NCI-H345 treated with DMSO at 0.1 percent for 48 hours (cell line): ENCODE measurements around the gene TFF2.

Source experiments
- DNase-seq: peaks from one replicate; lab custom pipeline; 2025; ENCODE audit not compliant: unreplicated experiment; lab: John Stamatoyannopoulos, UW

The TFF2 gene

DNA sequence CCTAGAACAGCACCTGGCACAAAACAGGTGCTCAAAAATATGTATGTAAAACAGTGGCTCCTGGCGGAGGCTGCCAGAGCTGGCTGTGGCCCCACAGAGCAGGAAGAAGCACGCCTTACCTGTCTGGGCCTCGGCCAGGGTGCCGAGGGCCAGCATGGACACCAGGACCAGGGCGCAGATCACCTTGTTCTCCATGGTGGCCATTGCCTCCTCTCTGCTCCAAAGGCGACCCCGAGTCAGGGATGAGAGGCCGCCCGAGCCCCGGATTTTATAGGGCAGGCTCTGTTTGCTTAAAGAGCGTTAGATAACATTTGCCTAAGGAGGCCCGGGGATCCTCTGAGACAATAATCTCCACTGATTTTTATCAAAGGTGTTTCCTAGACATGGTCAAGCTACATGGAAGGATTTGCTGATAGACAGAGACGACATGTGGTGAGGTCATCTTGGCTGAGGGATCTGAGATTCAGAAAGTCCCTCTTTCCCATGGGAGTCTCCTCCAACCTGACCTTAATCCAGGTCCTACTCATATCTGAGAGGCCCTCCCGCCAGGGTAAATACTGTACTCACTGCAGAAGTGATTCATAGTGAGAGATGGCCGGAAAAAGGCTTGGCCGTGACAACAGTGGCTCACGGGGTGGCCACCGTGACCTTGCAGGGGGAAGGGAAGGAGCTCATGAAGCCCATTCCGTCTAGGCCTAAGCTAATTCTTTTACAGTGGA lies 15.7 kb upstream of the TFF2 start, which contains the start of gene TFF1:
Gene TFF1, minus strand, starts transcription at position 244 of the 719 bp plus-strand sequence. Its CDS starts 40 bp downstream, at position 204.
- no peak for DNase-seq

DNA sequence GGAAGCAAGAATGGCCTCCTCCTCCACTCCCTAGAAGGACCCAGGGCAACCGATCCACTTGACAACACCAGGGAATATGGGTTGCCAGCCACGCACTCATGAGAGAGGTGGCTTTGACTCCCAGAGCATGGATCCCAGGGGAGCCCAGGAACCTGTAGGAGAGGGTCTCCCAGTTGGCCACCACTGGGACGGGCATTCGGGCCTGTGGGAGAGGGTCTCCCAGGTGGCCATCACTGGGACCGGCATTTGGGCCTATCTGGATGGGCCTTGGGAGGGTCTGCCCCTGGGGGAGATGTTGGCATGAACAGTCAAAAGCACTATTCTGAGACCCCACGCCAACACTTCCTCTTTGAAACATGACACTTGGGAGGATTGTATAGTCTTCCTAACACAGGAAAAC lies 15.0 kb upstream of the TFF2 start:
- DNase-seq: no peak

DNA sequence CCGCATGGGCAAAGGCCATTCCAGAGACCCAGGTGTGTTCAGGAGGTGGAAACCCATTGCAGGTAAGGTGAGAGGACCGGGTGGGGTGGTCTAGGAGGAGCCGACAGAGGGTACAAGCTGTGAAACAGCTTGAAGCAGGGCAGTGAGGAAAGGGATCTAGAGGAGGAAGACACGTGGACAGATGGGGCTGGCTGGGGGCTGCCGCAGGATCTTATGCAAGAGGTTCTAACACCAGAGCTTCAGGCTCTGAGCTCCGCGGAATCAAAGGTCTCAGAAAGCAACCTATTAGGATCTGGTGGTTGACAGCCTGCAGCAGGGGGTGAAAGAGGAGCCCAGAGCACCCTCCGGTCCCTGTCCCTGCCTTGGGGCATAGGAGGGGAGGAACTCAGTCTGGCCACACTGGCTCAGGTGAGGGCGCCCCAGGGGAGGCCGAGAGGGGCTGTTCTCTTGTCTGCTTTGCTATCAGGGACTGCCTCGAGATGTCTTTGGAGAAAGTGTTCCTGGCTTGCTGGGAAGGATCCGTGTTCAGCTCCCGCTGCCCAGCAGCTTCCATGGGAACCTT lies 13.6 kb upstream of the TFF2 start:
- DNase-seq: no peak

DNA sequence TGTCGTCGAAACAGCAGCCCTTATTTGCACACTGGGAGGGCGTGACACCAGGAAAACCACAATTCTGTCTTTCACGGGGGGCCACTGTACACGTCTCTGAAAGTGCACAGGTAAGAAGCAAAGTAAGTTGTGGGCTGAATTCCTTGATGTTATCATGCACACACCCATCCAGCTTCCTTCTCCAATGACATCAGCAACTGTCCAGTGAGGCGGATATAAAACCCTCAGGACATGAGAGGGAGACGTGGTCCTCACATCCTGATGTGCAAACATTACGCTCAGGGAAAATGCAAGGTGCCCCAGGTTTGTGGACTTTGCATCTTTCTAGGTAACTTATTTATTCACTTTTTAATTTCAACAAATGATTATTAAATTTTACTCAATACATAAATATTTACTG lies 12.5 kb upstream of the TFF2 start:
- DNase-seq: no peak

DNA sequence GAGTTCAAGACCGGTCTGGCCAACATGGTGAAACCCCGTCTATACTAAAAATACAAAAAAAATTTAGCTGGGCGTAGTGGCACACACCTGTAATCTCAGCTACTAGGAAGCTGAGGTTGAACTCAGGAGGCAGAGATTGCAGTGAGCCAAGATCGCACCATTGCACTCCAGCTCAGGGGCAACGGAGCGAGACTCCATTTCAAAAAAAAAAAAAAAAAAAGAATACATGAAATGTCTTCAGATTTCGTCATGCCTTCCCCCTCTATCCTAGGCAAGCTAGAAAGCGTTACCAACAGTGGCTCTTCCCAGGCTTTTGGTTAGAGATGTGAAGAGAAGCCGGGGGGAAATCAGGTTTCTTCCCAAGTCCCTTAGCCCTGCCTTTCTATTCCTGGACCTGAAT lies 11.9 kb upstream of the TFF2 start:
- no peak for DNase-seq

DNA sequence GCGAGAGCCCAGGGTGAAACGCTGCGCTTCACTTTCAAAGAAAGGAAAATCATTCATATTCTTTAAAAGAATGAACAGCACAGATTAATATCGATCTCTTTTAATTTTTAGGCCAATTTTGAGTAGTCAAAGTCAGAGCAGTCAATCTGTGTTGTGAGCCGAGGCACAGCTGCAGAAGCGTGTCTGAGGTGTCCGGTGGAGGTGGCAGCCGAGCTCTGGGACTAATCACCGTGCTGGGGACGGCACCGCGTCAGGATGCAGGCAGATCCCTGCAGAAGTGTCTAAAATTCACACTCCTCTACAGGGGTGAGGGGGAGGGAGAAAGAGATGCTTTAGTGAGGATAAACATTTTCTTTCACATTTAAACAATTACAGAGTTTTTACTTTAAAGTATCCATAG lies 11.4 kb upstream of the TFF2 start:
- DNase-seq: no peak

DNA sequence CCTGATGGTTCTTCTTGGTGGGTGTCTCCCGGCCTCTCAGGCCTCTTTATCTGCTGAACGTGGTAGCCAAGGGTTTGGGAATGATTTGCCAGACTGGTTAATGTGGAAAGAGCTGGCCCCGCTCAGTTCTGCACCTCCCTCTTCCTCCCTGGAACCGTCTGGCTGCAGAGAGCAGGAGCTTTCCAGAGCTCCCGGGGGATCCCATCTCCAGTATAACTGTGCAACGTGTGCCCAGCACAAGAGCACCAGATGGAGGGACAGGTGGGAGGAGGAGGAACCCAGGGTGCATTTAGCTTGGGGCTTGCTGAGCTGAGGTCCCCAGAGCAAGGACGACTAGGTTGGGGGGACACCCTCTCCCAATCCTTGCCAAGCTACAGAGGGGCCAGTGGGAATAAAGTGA lies 10.5 kb upstream of the TFF2 start:
- DNase-seq: no peak

DNA sequence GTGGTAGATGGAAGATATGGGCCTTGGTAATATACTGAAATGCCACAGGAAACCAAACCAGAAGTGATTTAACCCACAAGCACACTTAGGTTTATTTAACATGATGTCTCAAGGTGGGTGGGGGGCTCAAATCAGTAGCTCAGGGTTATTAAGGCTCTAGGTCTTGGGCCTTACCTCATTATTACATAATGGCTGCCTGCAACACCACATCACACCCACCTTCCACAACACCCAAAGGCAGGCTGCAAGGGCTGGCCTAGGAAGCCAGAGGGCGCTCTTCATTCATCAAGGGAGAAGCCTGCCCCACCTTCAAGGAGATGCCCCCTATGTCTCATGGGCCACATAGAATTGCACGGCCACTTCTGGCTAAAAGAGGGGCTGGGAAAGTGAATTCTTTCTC lies 9.5 kb upstream of the TFF2 start:
- DNase-seq: no peak

DNA sequence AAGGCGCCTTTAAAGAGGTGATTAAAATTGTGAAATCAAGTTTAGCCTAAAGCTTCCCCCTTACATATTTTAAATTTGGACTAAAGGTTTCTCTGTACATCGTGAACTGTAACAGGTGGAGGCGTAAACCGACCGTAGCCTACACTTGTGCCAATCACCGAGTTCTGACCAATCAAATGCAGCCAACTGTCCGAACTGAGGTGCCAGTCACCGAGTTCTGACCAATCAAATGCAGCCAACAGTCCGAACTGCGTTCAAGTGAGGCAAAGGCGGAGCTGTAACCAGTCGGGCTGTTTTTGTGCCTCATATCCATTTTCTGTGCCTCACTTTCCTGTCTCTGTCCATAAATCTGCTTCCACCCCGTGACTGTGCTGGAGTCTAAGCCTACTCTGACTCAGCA lies 8.1 kb upstream of the TFF2 start:
- no peak for DNase-seq

DNA sequence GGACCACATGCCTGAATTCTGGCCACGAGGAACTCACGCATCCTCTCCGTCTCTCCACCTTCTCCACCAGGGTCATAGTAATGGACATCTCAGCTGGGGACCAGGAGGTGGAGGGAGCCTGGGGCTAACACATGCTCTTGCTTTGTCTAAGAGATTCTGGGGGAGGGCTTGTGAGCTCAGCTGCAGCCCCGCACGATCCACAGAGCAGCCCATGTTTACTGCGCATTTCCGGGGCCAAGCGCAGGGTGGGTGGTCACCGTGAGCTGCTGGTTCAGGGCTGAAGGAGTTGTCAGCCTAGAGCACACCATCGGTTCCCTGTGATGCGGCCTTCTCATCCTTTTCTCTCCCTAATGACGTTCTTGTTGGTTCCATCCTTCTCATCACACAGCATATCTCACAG lies 7.5 kb upstream of the TFF2 start:
- DNase-seq: no peak

DNA sequence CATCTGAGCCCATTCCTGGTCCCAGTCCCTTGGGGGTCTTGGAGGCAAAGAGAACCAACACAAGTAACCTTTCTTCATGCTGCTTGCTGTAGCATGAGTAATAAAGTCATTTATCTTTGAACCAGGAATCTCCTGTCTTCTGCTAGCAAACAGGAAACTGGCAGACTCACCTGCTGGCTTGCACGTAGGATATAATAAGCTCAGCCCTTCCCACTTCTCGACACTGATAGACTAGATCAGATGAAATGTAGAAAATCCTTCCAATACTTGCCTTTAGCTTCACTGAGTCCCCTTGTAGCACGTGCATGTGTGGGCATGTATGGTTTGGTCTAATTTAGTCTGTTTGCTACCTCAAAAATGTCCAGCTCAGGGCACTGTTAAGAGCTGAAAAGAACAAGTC lies 6.5 kb upstream of the TFF2 start:
- no peak for DNase-seq

DNA sequence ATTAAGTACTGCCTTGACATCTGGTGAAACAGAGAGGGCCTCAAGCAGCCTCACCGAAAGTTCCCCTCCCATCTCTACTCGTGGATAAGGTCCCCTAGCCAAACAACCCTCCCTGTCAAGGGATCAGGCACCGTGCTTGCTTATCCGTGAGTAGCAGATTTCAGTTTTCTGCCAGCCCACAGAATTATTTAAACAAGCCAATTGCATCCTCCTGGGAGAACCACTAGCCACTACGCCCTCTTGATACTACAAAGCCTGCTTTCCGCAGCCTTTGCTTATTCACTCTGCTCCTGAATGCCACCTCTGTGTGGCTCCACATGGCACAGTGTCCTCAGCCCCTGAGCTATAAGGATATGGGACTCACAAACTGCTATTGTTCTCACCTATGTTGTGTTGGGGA lies 5.9 kb upstream of the TFF2 start:
- DNase-seq: no peak

DNA sequence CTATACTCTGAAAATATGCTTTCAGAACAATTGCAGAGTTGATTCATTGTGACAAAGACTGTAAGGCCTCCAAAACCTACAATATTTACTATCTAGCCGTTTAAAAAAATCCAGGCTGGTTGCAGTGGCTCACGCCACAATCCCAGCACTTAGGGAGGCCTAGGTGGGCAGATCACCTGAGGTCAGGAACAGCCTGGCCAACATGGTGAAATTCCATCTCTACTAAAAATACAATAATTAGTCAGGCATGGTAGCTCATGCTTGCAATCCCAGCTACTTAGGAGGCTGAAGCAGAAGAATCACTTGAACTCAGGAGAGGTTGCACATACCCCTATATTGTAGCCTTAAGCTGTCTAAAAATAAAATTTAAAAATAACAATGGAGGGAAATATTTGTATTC lies 5.3 kb upstream of the TFF2 start:
- no peak for DNase-seq

DNA sequence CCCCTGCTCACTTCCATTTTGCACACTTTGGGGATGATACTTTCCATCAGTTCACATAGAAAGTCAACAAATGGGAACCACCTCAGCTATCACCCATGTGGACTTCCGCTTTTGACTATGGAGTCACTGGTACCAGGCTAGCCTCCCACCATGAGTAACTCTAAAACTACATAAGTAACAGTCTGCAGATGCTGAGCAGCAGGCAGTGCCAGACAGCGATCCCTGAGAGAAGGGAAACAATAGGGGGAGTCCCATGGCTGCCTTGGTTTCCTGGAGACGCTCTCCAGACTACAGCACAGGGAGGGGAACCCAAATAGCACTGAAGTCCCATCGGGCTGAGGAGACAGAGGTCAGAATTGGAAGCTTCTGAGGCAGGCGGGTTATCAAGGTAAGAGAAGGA lies 2.8 kb upstream of the TFF2 start:
- no peak for DNase-seq

DNA sequence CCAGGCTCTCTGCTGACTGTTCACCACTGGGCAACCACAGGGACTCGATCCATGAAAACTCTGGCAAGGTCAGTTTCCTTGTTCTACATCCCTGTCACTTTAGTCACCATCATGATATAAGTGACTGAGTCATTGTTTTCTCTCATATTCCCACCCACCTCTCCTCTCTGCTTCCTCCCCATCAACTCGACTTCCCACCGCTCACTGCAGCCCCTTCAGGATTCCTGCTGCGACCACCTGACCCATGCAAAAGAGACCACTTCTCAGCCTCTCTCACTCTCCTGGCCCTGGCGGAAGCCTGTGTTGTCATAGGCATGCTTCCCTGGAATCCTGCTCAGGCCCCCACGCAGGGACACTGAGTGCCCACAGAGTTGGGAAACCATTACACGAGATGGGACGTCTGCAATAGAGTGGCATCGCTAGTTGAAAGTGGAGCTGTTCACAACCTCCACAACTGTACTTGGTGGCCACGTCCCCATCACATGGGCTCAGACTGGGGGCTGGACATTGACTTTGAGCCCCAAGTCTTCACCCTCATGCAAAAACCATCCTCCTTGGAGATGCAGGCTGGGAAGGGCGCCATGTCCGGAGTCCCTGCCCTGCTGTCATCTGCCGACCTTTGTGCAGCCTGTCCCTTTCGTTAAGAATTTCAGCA lies 1.8 kb upstream of the TFF2 start:
- no peak for DNase-seq

DNA sequence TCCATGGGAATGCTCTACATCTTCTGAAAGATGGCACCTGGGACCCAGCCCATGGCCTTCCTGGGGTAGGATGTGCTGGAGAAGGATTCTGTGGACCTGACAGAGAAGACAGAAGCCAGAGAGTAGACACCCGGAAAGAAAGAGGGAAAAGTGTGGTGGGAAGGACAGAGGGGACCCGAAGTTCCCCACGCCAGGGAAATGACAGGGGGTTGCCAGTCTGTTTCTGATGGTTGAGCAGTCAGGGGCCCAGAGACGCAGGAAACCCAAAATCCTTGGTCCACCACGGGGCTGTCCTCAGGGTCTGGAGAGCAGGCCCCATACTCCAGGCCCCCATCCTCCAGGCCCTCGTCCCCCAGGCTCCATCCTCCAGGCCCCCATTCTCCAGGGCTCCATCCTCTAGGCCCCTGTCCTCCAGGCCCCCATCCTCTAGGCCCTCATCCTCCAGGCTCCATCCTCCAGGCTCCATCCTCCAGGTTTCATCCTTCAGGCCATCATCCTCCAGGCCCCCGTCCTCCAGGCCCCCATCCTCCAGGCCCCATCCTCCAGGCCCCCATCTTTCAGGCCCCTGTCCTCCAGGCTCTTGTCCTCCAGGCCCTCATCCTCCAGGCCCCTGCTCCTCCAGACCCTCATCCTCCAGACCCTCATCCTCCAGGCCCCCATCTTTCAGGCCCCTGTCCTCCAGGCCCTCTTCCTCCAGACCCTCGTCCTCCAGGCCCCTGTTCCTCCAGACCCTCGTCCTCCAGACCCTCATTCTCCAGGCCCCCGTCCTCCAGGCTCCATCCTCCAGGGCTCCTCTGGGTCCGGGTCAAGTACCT lies 1.0 kb upstream of the TFF2 start:
- DNase-seq: no peak

DNA sequence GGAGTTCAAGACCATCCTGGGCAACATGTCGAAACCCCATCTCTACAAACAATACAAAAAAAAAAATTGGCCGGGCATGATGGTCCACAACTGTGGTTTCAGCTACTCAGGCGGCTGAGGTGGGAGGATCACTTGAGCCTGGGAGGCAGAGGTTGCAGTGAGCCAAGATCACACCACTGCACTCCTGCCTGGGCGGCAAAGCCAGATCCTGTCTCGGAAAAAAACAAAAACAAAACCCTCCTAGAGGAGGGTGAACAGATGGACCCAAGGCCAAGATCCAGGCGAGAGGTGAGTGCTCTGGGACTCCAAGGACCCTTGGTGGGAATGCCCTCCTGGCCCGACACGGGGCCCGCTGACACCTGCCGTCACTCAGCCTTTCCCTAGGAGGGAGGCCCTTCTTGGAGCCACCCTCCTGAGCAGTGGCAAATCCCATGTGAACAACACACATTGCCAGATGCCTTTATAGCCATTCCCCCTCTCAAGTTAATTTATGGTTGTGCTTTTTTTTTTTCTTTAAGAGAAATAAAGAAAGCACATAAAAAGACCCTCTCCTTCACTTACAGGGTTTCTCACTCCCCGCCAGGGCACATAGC lies 380 bp downstream of the TFF2 start:
- no peak for DNase-seq

DNA sequence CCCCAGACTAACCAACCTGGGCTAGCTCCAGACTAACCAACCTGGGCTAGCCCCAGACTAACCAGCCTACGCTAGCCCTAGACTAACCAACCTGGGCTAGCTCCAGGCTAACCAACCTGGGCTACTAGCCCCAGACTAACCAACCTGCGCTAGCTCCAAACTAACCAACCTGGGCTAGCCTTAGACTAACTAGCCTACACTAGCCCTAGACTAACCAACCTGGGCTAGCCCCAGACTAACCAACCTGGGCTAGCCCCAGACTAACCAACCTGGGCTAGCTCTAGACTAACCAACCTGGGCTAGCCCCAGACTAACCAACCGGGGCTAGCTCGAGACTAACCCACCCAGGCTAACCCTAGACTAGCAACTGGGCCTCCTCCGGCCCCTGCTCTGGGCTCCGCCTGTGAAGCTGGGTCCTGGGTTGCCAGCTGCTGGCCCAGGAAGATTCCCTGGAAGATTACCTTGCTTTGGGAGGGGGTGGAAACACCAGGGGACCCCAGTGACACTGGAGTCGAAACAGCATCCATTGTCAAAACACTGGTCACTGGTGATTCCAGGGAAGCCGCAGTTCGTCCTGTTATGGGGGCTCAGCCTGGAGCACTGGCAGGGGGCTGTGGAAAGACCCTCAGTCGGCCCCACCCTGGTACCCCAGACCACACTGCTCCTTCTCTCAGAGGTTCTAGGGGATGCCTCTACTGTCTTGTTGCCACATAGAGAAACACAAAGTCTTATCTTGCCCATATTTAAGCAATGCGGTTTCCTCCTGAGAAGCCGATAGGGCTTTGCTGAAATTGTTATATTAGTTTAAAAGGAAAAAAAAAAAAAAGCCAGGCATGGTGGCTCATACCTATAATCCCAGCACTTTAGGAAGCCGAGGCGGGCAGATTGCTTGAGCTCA lies 1.1 kb downstream of the TFF2 start:
- no peak for DNase-seq

DNA sequence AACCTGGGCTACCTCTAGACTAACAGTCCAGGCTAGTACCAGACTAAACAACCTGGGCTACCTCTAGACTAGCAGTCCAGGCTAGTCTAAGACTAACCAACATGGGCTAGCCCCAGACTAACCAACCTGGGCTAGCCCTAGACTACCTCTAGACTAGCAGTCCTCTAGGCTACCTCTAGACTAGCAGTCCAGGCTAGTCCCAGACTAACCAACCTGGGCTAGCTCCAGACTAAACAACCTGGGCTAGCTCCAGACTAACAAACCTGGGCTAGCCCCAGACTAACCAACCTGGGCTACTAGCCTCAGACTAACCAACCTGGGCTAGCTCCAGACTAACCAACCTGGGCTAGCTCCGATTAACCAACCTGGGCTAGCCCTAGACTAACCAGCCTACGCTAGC lies 2.0 kb downstream of the TFF2 start:
- DNase-seq: no peak

DNA sequence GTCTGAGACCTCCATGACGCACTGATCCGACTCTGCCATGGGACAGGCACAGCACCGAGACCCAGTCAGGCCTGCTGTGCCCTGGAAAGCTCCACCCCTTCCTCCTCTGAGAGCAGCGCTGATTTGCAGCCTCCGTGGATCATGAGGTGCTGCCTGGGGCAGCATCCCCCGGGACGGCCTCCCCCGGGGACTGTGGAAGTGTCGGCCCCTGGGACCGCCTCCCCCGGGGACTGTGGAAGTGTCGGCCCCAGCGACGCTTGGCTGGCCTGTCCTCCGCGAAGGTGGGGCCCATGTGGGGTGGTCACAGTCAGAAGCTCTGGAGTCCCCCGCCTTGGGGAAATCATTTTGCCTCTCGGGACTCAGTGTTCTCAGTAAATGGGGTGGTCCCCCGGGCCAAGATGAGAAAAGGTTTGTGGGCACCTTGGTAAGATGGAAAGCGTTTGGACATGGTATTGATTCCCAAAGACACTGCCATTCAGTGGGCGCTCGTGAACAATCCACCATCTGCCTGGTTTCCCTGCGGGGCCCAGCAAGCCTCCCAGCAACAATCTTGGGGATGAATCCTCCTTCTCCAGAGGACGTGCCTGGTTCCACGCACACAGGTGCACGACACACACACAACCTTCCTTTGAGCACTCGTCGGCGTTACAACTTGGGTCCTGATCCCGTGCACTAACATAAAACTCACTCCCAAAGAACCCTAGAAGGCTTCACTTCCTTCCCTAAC lies 3.0 kb downstream of the TFF2 start:
- no peak for DNase-seq
